ENCODE results near the gene PTPRG.
"Not testable (repeated sequence)": the region's sequence is repeated elsewhere in the genome, so short reads cannot be mapped to it uniquely, and the experiment has no call there.

Gene PTPRG

GRCh38 chr3:62038798-62039197 lies 477.4 kb downstream of the PTPRG start:
- not testable (repeated sequence) for DNase-seq

GRCh38 chr3:62039586-62039985 lies 478.2 kb downstream of the PTPRG start:
- no peak for DNase-seq

- DNase-seq, result no peak
Observed at GRCh38 chr3:62041681-62042080, 480.3 kb downstream of the PTPRG start.

- no peak for DNase-seq
Observed at GRCh38 chr3:62044874-62045411, 483.6 kb downstream of the PTPRG start.

- no peak for DNase-seq
Observed at GRCh38 chr3:62046326-62046725, 485.0 kb downstream of the PTPRG start.

GRCh38 chr3:62048577-62048976 lies 487.2 kb downstream of the PTPRG start:
- no peak for DNase-seq

- no peak for DNase-seq
Observed at GRCh38 chr3:62049033-62049432, 487.7 kb downstream of the PTPRG start.

GRCh38 chr3:62051506-62051905 lies 490.1 kb downstream of the PTPRG start:
- DNase-seq, result no peak

- no peak for DNase-seq
Observed at GRCh38 chr3:62052331-62052730, 491.0 kb downstream of the PTPRG start.

- no peak for DNase-seq
Observed at GRCh38 chr3:62056658-62057057, 495.3 kb downstream of the PTPRG start.

- DNase-seq, result no peak
Observed at GRCh38 chr3:62057339-62058047, 496.1 kb downstream of the PTPRG start.

- DNase-seq, result no peak
Observed at GRCh38 chr3:62065985-62066693, 504.8 kb downstream of the PTPRG start.

GRCh38 chr3:62068337-62068736 lies 507.0 kb downstream of the PTPRG start:
- DNase-seq, result no peak

GRCh38 chr3:62070891-62071290 lies 509.5 kb downstream of the PTPRG start:
- DNase-seq, result no peak

- DNase-seq, result no peak
Observed at GRCh38 chr3:62073038-62073437, 511.7 kb downstream of the PTPRG start.

- no peak for DNase-seq
Observed at GRCh38 chr3:62084558-62084957, 523.2 kb downstream of the PTPRG start.

- DNase-seq, result no peak
Observed at GRCh38 chr3:62088472-62089104, 527.2 kb downstream of the PTPRG start.

GRCh38 chr3:62090066-62090465 lies 528.7 kb downstream of the PTPRG start:
- DNase-seq, result no peak

GRCh38 chr3:62090519-62090918 lies 529.1 kb downstream of the PTPRG start:
- DNase-seq, result no peak

GRCh38 chr3:62093025-62093424 lies 531.7 kb downstream of the PTPRG start:
- DNase-seq, result no peak

GRCh38 chr3:62094461-62094860 lies 533.1 kb downstream of the PTPRG start:
- DNase-seq, result no peak

GRCh38 chr3:62095080-62095479 lies 533.7 kb downstream of the PTPRG start:
- DNase-seq, result no peak

- DNase-seq, result no peak
Observed at GRCh38 chr3:62095756-62096155, 534.4 kb downstream of the PTPRG start.

- DNase-seq, result no peak
Observed at GRCh38 chr3:62096521-62096920, 535.1 kb downstream of the PTPRG start.
